ENCODE data around the gene MOB1B.
"Not testable (repeated sequence)": the region's sequence is repeated elsewhere in the genome, so short reads cannot be mapped to it uniquely, and the experiment has no call there.

MOB1B gene

GRCh38 chr4:70992391-70992881 lies 90.3 kb downstream of the MOB1B start:
- H3K27me3 ChIP-seq, result no peaks in the 10 kb centered on the region
- H3K9ac ChIP-seq, result peak overlapping the region in 6 of 11 experiments; percentile 85 to 96 (median 92); a peak in 9 of 22 replicates
- peak overlapping the region in 8 of 10 experiments; percentile 78 to 95 (median 90); a peak in 12 of 20 replicates for H3K4me3 ChIP-seq
- H4K20me1 ChIP-seq, result peaks cover 12 to 31% (median 27%) of the 10 kb centered on the region in 11 experiments; a peak in 18 of 22 replicates
- H3K9me3 ChIP-seq (replicated peaks in 1 of 11), result no peaks in the 10 kb centered on the region; a peak in 1 of 22 replicates
- H3K27ac ChIP-seq, result peak overlapping the region in 6 of 11 experiments; percentile 82 to 94 (median 88); a peak in 9 of 22 replicates
- H3K4me1 ChIP-seq, result peaks cover 40 to 53% (median 50%) of the 10 kb centered on the region in 10 experiments
- H3K36me3 ChIP-seq, result peaks cover 0 to 5% (median 0%) of the 10 kb centered on the region in 11 experiments; a peak in 5 of 22 replicates
- peak overlapping the region; percentile 82 to 98 (median 90) for H3K4me2 ChIP-seq
- TF ChIP-seq Cebpa-rat (IDR thresholded peaks at IDR 0.05), result no peak

- Histone ChIP-seq H3K27ac (peak within 1 kb of the TSS; percentile 82 to 94 (median 91)), H3K4me1 (peaks cover 49 to 58% (median 55%) of the 10 kb centered on the region in 10 experiments), H3K4me3 (peak within 1 kb of the TSS; percentile 78 to 96 (median 90)), H3K4me2 (peak within 1 kb of the TSS; percentile 82 to 98 (median 92)), H3K36me3 (peaks cover under 1 to 15% (median 10%) of the 10 kb centered on the region in 11 experiments; a peak in 21 of 22 replicates), H3K9ac (peak within 1 kb of the TSS; percentile 84 to 96 (median 93)), H3K27me3 (no peaks in the 10 kb centered on the region), H3K9me3 (replicated peaks in 1 of 11) (peaks cover 0 to 9% (median 6%) of the 10 kb centered on the region in 11 experiments; a peak in 16 of 22 replicates), H4K20me1 (peaks cover 12 to 34% (median 29%) of the 10 kb centered on the region in 11 experiments; a peak in 18 of 22 replicates)
- TF ChIP-seq Cebpa-rat (IDR thresholded peaks at IDR 0.05), result no peak
Observed at GRCh38 chr4:70993181-70994068, 91.3 kb downstream of the MOB1B start, which contains the start of gene DCK. Gene DCK, plus strand, starts transcription at chr4:70993649. Its CDS starts 187 bp downstream, at chr4:70993836.

DNA sequence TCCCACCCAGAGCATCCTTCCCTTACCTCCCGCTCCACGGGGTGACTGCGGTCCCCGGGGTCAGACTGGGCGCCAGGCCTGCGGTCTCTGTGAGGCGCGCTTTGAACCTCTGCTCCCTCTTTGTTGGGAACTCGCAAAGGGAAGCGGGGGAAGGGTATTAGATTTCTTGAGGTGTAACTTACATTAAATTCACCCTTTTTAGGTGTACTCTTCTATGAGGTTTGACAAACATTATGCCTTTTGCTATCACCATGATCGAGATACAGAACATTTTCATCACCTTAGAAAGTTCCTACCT lies 91.8 kb downstream of the MOB1B start:
- H3K36me3 ChIP-seq, result peaks cover 7 to 21% (median 16%) of the 10 kb centered on the region in 11 experiments; a peak in 21 of 22 replicates
- no peak for TF ChIP-seq Cebpa-rat (IDR thresholded peaks at IDR 0.05)
- H3K4me1 ChIP-seq, result peaks cover 49 to 58% (median 55%) of the 10 kb centered on the region in 10 experiments

GRCh38 chr4:70994387-70995099 lies 92.4 kb downstream of the MOB1B start:
- Histone ChIP-seq H3K9ac (peak overlapping the region; percentile 84 to 96 (median 93)), H3K4me3 (peak overlapping the region; percentile 78 to 96 (median 90)), H3K9me3 (replicated peaks in 1 of 11) (peaks cover 5 to 20% (median 17%) of the 10 kb centered on the region in 11 experiments; a peak in 21 of 22 replicates), H4K20me1 (peaks cover 12 to 34% (median 29%) of the 10 kb centered on the region in 11 experiments; a peak in 18 of 22 replicates), H3K36me3 (peaks cover 12 to 26% (median 21%) of the 10 kb centered on the region in 11 experiments; a peak in 21 of 22 replicates), H3K4me1 (peaks cover 49 to 58% (median 55%) of the 10 kb centered on the region in 10 experiments), H3K4me2 (peak overlapping the region; percentile 82 to 98 (median 91)), H3K27me3 (no peaks in the 10 kb centered on the region), H3K27ac (peak overlapping the region in 10 of 11 experiments; percentile 82 to 94 (median 91); a peak in 19 of 22 replicates)
- no peak for TF ChIP-seq Cebpa-rat (IDR thresholded peaks at IDR 0.05)

More for the DNA sequence above, 91.8 kb downstream of the MOB1B start:
- Histone ChIP-seq H3K4me3 (peak overlapping the region; percentile 78 to 96 (median 90)), H3K27me3 (no peaks in the 10 kb centered on the region), H3K9me3 (replicated peaks in 1 of 11) (peaks cover 1 to 14% (median 12%) of the 10 kb centered on the region in 11 experiments; a peak in 20 of 22 replicates), H3K27ac (peak overlapping the region; percentile 82 to 94 (median 91); a peak in 21 of 22 replicates), H4K20me1 (peaks cover 12 to 34% (median 29%) of the 10 kb centered on the region in 11 experiments; a peak in 18 of 22 replicates), H3K4me2 (peak overlapping the region; percentile 82 to 98 (median 91)), H3K9ac (peak overlapping the region; percentile 84 to 96 (median 93))

- Histone ChIP-seq H3K4me3 (peak overlapping the region; percentile 78 to 96 (median 90); a peak in 19 of 20 replicates), H3K9ac (peak overlapping the region; percentile 58 to 96 (median 92); a peak in 20 of 22 replicates), H3K4me1 (peaks cover 49 to 57% (median 54%) of the 10 kb centered on the region in 10 experiments)
Observed at GRCh38 chr4:70996018-70996360, 93.8 kb downstream of the MOB1B start.

DNA sequence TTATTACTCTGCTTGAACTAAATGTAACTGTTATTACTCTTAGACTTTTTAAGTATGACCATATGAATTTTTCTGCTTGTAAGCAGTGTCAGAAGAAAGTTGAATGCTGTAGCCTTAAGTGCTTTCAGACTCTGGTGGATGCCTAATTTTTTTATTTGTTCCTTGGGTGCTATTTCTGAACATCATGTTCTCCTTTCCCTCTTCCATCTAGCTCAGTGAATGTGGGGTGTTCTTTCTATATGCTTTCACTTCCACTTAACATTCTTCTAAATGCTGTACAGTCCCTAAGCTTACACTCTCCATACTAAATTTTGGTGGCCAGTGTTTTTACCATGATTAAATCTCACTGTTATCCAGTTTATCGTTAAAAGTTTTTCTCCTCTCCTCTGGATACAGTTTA lies 94.9 kb downstream of the MOB1B start:
- H3K36me3 ChIP-seq, result peaks cover 22 to 49% (median 44%) of the 10 kb centered on the region in 11 experiments; a peak in 21 of 22 replicates
- peak overlapping the region in 8 of 11 experiments; percentile 0 to 94 (median 34); a peak in 7 of 22 replicates for H3K27ac ChIP-seq
- H3K4me2 ChIP-seq, result peak overlapping the region; percentile 82 to 98 (median 91)
- no peaks in the 10 kb centered on the region for H3K27me3 ChIP-seq
- peaks cover 5 to 42% (median 38%) of the 10 kb centered on the region in 11 experiments; a peak in 21 of 22 replicates for H3K9me3 ChIP-seq (replicated peaks in 1 of 11)
- peak overlapping the region in 9 of 10 experiments; percentile 78 to 96 (median 89); a peak in 10 of 20 replicates for H3K4me3 ChIP-seq
- H3K4me1 ChIP-seq, result peaks cover 42 to 52% (median 45%) of the 10 kb centered on the region in 10 experiments
- H4K20me1 ChIP-seq, result peaks cover 12 to 47% (median 29%) of the 10 kb centered on the region in 11 experiments; a peak in 18 of 22 replicates
- peak overlapping the region in 9 of 11 experiments; percentile 38 to 96 (median 92); a peak in 13 of 22 replicates for H3K9ac ChIP-seq
- TF ChIP-seq Cebpa-rat (IDR thresholded peaks at IDR 0.05), result no peak

More at GRCh38 chr4:70996018-70996360, 93.8 kb downstream of the MOB1B start:
- H4K20me1 ChIP-seq, result peaks cover 12 to 36% (median 29%) of the 10 kb centered on the region in 11 experiments; a peak in 18 of 22 replicates
- H3K36me3 ChIP-seq, result peaks cover 17 to 39% (median 34%) of the 10 kb centered on the region in 11 experiments; a peak in 21 of 22 replicates
- no peaks in the 10 kb centered on the region for H3K27me3 ChIP-seq
- H3K9me3 ChIP-seq (replicated peaks in 1 of 11), result peaks cover 5 to 34% (median 31%) of the 10 kb centered on the region in 11 experiments; a peak in 21 of 22 replicates
- peak overlapping the region in 6 of 11 experiments; percentile 11 to 94 (median 92); a peak in 10 of 22 replicates for H3K27ac ChIP-seq
- H3K4me2 ChIP-seq, result peak overlapping the region; percentile 82 to 98 (median 91)
- 0 out of 22 replicates have a peak, but pooled peaks of 1 of the 11 experiments have one; percentile 2 for TF ChIP-seq Cebpa-rat (IDR thresholded peaks at IDR 0.05)

- H3K27ac ChIP-seq, result peak overlapping the region in 5 of 11 experiments; percentile 19 to 94 (median 40); a peak in 6 of 22 replicates
- peaks cover 14 to 52% (median 33%) of the 10 kb centered on the region in 11 experiments; a peak in 18 of 22 replicates for H4K20me1 ChIP-seq
- H3K4me2 ChIP-seq, result peak overlapping the region; percentile 82 to 98 (median 91)
- H3K4me1 ChIP-seq, result peaks cover 39 to 48% (median 42%) of the 10 kb centered on the region in 10 experiments
- peaks cover 23 to 55% (median 45%) of the 10 kb centered on the region in 11 experiments; a peak in 21 of 22 replicates for H3K36me3 ChIP-seq
- peaks cover 5 to 43% (median 38%) of the 10 kb centered on the region in 11 experiments; a peak in 21 of 22 replicates for H3K9me3 ChIP-seq (replicated peaks in 1 of 11)
- peak overlapping the region in 8 of 10 experiments; percentile 15 to 96 (median 88); a peak in 8 of 20 replicates for H3K4me3 ChIP-seq
- H3K9ac ChIP-seq, result peak overlapping the region in 4 of 11 experiments; percentile 87 to 96 (median 94); a peak in 8 of 22 replicates
- no peaks in the 10 kb centered on the region for H3K27me3 ChIP-seq
- no peak for TF ChIP-seq Cebpa-rat (IDR thresholded peaks at IDR 0.05)
Observed at GRCh38 chr4:70997546-70997945, 95.4 kb downstream of the MOB1B start.

- peaks cover 23 to 72% (median 50%) of the 10 kb centered on the region in 11 experiments; a peak in 21 of 22 replicates for H3K36me3 ChIP-seq
- peaks cover 46 to 59% (median 50%) of the 10 kb centered on the region in 10 experiments for H3K4me1 ChIP-seq
- H4K20me1 ChIP-seq, result peaks cover 32 to 73% (median 49%) of the 10 kb centered on the region in 11 experiments; a peak in 21 of 22 replicates
- H3K9ac ChIP-seq, H3K4me2 ChIP-seq, H3K4me3 ChIP-seq, H3K27ac ChIP-seq, H3K27me3 ChIP-seq: not testable (repeated sequence)
- H3K9me3 ChIP-seq (replicated peaks in 1 of 11), result peaks cover 5 to 43% (median 38%) of the 10 kb centered on the region in 11 experiments; a peak in 21 of 22 replicates
Observed at GRCh38 chr4:70999639-71000038, 97.5 kb downstream of the MOB1B start.

DNA sequence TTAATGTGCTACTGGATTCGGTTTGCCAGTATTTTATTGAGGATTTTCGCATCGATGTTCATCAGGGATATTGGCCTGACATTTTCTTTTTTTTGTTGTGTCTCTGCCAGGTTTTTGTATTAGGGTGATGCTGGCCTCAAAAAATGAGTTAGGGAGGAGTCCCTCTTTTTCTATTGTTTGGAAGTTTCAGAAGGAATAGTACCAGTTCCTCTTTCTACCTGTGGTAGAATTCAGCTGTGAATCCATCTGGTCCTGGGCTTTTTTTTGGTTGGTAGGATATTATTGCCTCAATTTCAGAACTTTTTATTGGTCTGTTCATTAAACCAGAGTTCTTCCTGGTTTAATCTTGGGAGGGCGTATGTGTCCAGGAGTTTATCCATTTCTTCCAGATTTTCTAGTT lies 99.2 kb downstream of the MOB1B start:
- Histone ChIP-seq H3K36me3 (peaks cover 23 to 82% (median 57%) of the 10 kb centered on the region in 11 experiments; a peak in 21 of 22 replicates), H4K20me1 (peaks cover 32 to 70% (median 45%) of the 10 kb centered on the region in 11 experiments; a peak in 21 of 22 replicates)
- H3K4me2 ChIP-seq, result not testable (repeated sequence)

More for the DNA sequence above, 99.2 kb downstream of the MOB1B start:
- peaks cover 33 to 54% (median 42%) of the 10 kb centered on the region in 10 experiments for H3K4me1 ChIP-seq
- peaks cover 5 to 43% (median 38%) of the 10 kb centered on the region in 11 experiments; a peak in 21 of 22 replicates for H3K9me3 ChIP-seq (replicated peaks in 1 of 11)
- not testable (repeated sequence) for H3K27ac ChIP-seq, H3K27me3 ChIP-seq, H3K4me3 ChIP-seq, H3K9ac ChIP-seq
